ENCODE measurements around the gene DNAJA1. TPM values are rescaled to one million over a fixed set of nuclear protein-coding genes. Genes with fewer than 3 reads are reported as not detected.

Gene DNAJA1
- total RNA-seq, 3 donors from 2014 or later = 76.6 to 122 (median 89.5) TPM

DNA sequence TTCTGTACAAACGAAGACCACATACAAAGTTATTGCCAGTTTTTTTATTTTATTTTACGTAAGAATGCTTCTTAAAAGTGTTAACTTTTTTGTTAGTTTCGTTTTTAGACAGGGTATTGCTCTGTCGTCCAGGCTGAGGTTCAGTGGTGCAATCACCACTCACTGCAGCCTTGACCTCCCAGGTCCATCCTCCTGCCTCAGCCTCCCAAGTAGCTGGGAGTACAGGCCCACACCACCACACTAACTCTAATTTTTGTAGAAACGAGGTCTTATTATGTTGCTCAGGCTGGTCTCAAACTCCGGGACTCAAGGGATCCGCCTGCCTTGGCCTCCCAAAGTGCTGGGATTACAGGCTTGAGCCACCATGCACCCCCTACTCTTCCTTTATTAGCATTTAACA, 2.3 kb upstream of the DNAJA1 start:
- Histone ChIP-seq H3K9me3 (no peaks in the 10 kb centered on the region), H3K4me1 (peaks cover 0 to 15% of the 10 kb centered on the region in 2 donors), H3K4me3 (no peak overlapping the region), H3K36me3 (no peaks in the 10 kb centered on the region), H3K27ac (no peak overlapping the region), H3K27me3 (no peaks in the 10 kb centered on the region)
- intact Hi-C loops (cut with DNase I; ENCODE audit: low total_unique reads) = no loop called here
- no peak for DNase-seq (ENCODE audit: low spot score in 2 of 2)
- TF ChIP-seq POLR2AphosphoS5 (IDR thresholded peaks at IDR 0.05) (no peak), CTCF (IDR thresholded peaks at IDR 0.05) (no peak), POLR2A (IDR thresholded peaks at IDR 0.05) (no peak)

DNA sequence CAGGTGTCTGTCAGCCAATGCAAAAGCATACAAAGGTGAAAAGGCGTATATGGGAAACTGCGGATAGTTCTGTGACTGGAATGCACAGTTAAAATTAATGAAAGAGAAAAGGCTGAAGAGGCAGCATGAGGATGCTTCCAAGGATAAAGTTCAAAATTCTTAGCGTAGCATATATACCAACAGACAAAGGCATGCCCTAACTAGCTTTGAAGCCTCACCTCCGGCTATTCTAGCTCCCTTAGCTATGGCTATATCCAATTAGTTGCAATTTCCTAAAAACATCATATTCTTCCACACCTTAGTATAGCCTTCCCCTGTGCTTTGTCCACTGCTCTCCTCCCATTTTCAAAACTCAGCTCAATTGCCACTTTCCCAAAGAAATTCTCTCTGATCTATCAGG, 1.4 kb upstream of the DNAJA1 start:
- Histone ChIP-seq H3K9me3 (no peaks in the 10 kb centered on the region), H3K27ac (peak overlapping the region; percentile 99), H3K36me3 (no peaks in the 10 kb centered on the region), H3K4me1 (peaks cover 1 to 17% of the 10 kb centered on the region in 2 donors), H3K4me3 (peak overlapping the region in 2 of 3 donors; percentile 97 to 100), H3K27me3 (no peaks in the 10 kb centered on the region)
- intact Hi-C loops (cut with DNase I; ENCODE audit: low total_unique reads) = no loop called here
- no peak for DNase-seq (ENCODE audit: low spot score in 2 of 2)
- no peak for TF ChIP-seq CTCF (IDR thresholded peaks at IDR 0.05)

DNA sequence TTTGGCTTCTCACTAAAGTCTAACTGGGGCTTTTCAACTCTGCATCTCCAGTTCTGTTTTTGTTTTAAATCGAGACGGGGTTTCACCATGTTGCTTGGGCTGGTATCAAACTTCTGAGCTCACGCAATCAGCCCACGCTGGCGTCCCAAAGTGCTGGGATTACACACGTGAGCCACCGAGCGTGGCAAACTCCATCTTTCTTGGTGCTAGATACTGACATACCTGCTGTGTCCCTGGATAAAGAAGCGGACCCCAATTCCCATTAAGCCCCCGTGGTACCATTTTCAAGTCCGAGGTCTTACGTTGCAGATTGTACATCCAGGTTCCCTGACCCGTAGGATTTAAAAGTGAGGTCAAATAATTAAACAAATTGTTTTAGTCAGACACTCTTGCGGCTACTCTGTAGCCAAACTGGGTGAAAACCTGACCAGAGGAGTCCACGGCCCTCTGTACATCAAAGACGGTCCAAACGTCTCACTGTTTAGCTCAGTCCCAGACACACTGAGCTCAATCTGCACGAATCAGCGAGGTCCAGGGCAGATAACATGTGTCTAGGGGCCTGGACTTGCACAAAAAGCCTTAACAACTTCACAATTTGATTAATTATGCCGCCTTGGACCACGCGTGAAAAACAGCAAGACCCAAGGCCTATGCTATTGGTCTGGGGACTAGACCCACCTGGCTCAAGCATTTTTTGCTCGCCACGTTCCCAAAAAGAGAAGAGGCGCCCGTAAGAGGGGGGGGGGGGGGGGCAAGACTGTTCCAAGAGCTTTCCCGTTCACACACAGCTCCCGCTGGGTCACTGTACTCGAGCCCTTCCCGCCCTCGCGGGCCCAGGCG, 727 bp upstream of the DNAJA1 start:
- Histone ChIP-seq H3K9me3 (no peaks in the 10 kb centered on the region), H3K27ac (peak overlapping the region; percentile 99), H3K27me3 (no peaks in the 10 kb centered on the region), H3K36me3 (no peaks in the 10 kb centered on the region), H3K4me3 (peak overlapping the region; percentile 94 to 100 (median 97)), H3K4me1 (peaks cover 6 to 23% of the 10 kb centered on the region in 2 donors)
- no peak for TF ChIP-seq POLR2AphosphoS5 (IDR thresholded peaks at IDR 0.05)
- TF ChIP-seq POLR2A (IDR thresholded peaks at IDR 0.05) = no peak
- TF ChIP-seq CTCF (IDR thresholded peaks at IDR 0.05) = no peak
- DNase-seq (ENCODE audit: low spot score in 2 of 2) = no peak
- intact Hi-C loops (cut with DNase I; ENCODE audit: low total_unique reads) = no loop called here

- no peak for TF ChIP-seq POLR2AphosphoS5 (IDR thresholded peaks at IDR 0.05)
- no peak for TF ChIP-seq POLR2A (IDR thresholded peaks at IDR 0.05)
- no peak for TF ChIP-seq CTCF (IDR thresholded peaks at IDR 0.05)
- Histone ChIP-seq H3K36me3 (no peaks in the 10 kb centered on the region), H3K27me3 (no peaks in the 10 kb centered on the region), H3K9me3 (no peaks in the 10 kb centered on the region), H3K27ac (peak overlapping the region; percentile 99), H3K4me1 (peaks cover 6 to 23% of the 10 kb centered on the region in 2 donors), H3K4me3 (peak overlapping the region; percentile 94 to 100 (median 97))
- peak in 1 of 2 donors; percentile 27 for DNase-seq (ENCODE audit: low spot score in 2 of 2)
- intact Hi-C loops (cut with DNase I; ENCODE audit: low total_unique reads) = no loop called here
These were observed 684 bp downstream of the DNAJA1 start for GRCh38 chr9:33025572-33026342.
